VCaP (cell line): ENCODE results near the gene UBAP1L.
A peak's percentile ranks its signal among the peaks of the same experiment; 100 is the strongest.

ENCODE experiments used
- H3K27ac ChIP-seq: fragments of 450-650 bp; 2 replicates; pipeline ENCODE4 v1.5.1; 2017
- CTCF ChIP-seq: fragments of 450-650 bp; conservative IDR thresholded peaks from 2 replicates; pipeline ENCODE4 v1.5.1; 2017; ENCODE audit warnings: mild to moderate bottlenecking, moderate library complexity

UBAP1L gene

GRCh38 chr15:65089206-65089824 is 25.7 kb downstream of the UBAP1L start:
- TF ChIP-seq CTCF = no peak
- no peak overlapping the region for H3K27ac ChIP-seq

- H3K27ac ChIP-seq = no peak overlapping the region
- no peak for TF ChIP-seq CTCF
Measured at GRCh38 chr15:65088643-65089021, 26.4 kb downstream of the UBAP1L start.

GRCh38 chr15:65087873-65088642 is 26.9 kb downstream of the UBAP1L start:
- no peak overlapping the region for H3K27ac ChIP-seq
- TF ChIP-seq CTCF = no peak

GRCh38 chr15:65087411-65087810 is 27.6 kb downstream of the UBAP1L start:
- TF ChIP-seq CTCF = no peak

GRCh38 chr15:65086680-65087111 is 28.3 kb downstream of the UBAP1L start:
- no peak overlapping the region for H3K27ac ChIP-seq
- peak; percentile 25; the same call in 1 of the 2 replicates for TF ChIP-seq CTCF

More at GRCh38 chr15:65087411-65087810, 27.6 kb downstream of the UBAP1L start:
- no peak overlapping the region for H3K27ac ChIP-seq

GRCh38 chr15:65085990-65086679 is 28.9 kb downstream of the UBAP1L start:
- peak; percentile 76 for TF ChIP-seq CTCF
- no peak overlapping the region for H3K27ac ChIP-seq

GRCh38 chr15:65085207-65085753 is 29.7 kb downstream of the UBAP1L start:
- H3K27ac ChIP-seq = no peak overlapping the region

More at GRCh38 chr15:65085207-65085753, 29.7 kb downstream of the UBAP1L start:
- TF ChIP-seq CTCF = no peak
